ACC112 (cell line): ENCODE data around the gene SAMD11.
"Not testable (repeated sequence)": the region's sequence is repeated elsewhere in the genome, so short reads cannot be mapped to it uniquely, and the experiment has no call there.

Experiments
- H2AFZ ChIP-seq: fragments of 200-600 bp; sonication (generic); one replicate; pipeline ENCODE4 v1.6.0; 2017; ENCODE audit warnings: antibody characterized with exemption, low read length; ENCODE audit not compliant: unreplicated experiment
- H3K27ac ChIP-seq: fragments of 200-600 bp; sonication (generic); 2 replicates; pipeline ENCODE4 v1.5.1; 2014; ENCODE audit warnings: low read depth, mild to moderate bottlenecking, antibody characterized with exemption, low read length, moderate library complexity
- H3K27me3 ChIP-seq: fragments of 200-600 bp; sonication (generic); 2 replicates; pipeline ENCODE4 v1.6.1; 2014; ENCODE audit warnings: mild to moderate bottlenecking, antibody characterized with exemption, low read length, moderate library complexity, mixed read lengths; ENCODE audit not compliant: insufficient read depth
- H3K36me3 ChIP-seq: fragments of 200-600 bp; sonication (generic); 2 replicates; pipeline ENCODE4 v1.6.1; 2016; ENCODE audit warnings: mild to moderate bottlenecking, antibody characterized with exemption, low read length, moderate library complexity, mixed read lengths; ENCODE audit not compliant: insufficient read depth
- H3K4me1 ChIP-seq: fragments of 200-600 bp; sonication (generic); one replicate; pipeline ENCODE4 v1.6.1; 2016; ENCODE audit warnings: low read length, mixed read lengths; ENCODE audit not compliant: insufficient read depth, unreplicated experiment, control insufficient read depth
- H3K4me3 ChIP-seq: fragments of 200-600 bp; sonication (generic); 2 replicates; pipeline ENCODE4 v1.5.1; 2014; ENCODE audit warnings: mild to moderate bottlenecking, low read depth, low read length
- H3K79me2 ChIP-seq: fragments of 200-600 bp; sonication (generic); one replicate; pipeline ENCODE4 v1.6.0; 2016; ENCODE audit warnings: low read length; ENCODE audit not compliant: control insufficient read depth, unreplicated experiment, insufficient read depth

SAMD11 gene

GRCh38 chr1:941588-942383 is 18.1 kb downstream of the SAMD11 start:
- Histone ChIP-seq H2AFZ (no peak overlapping the region), H3K79me2 (no peaks in the 10 kb centered on the region), H3K4me1 (peaks cover 27% of the 10 kb centered on the region), H3K27ac (no peak overlapping the region), H3K27me3 (peaks cover 5% of the 10 kb centered on the region; the same call in 1 of the 2 replicates), H3K4me3 (peak overlapping the region; percentile 44), H3K36me3 (no peaks in the 10 kb centered on the region)

- Histone ChIP-seq H3K4me3 (peak overlapping the region; percentile 44), H3K79me2 (no peaks in the 10 kb centered on the region), H3K27ac (no peak overlapping the region), H3K27me3 (peaks cover 5% of the 10 kb centered on the region; the same call in 1 of the 2 replicates), H2AFZ (no peak overlapping the region), H3K36me3 (peaks cover 3% of the 10 kb centered on the region; the same call in 1 of the 2 replicates), H3K4me1 (peaks cover 27% of the 10 kb centered on the region)
These were observed 18.7 kb downstream of the SAMD11 start for GRCh38 chr1:942411-942821.

- H3K4me1 ChIP-seq: peaks cover 27% of the 10 kb centered on the region
- no peak overlapping the region; the same call in 1 of the 2 replicates for H3K4me3 ChIP-seq
- H3K79me2 ChIP-seq: no peaks in the 10 kb centered on the region
- peaks cover 5% of the 10 kb centered on the region; the same call in 1 of the 2 replicates for H3K27me3 ChIP-seq
- no peak overlapping the region for H3K27ac ChIP-seq
- H3K36me3 ChIP-seq: peaks cover 3% of the 10 kb centered on the region; the same call in 1 of the 2 replicates
- no peak overlapping the region for H2AFZ ChIP-seq
These were observed 19.3 kb downstream of the SAMD11 start for GRCh38 chr1:942864-943533.

- no peak overlapping the region for H2AFZ ChIP-seq
- H3K4me3 ChIP-seq: no peak overlapping the region
- peaks cover 21% of the 10 kb centered on the region for H3K4me1 ChIP-seq
- H3K79me2 ChIP-seq: no peaks in the 10 kb centered on the region
- H3K27me3 ChIP-seq: peaks cover 5% of the 10 kb centered on the region; the same call in 1 of the 2 replicates
- H3K27ac ChIP-seq: no peak overlapping the region
- peaks cover 3% of the 10 kb centered on the region; the same call in 1 of the 2 replicates for H3K36me3 ChIP-seq
These were observed 20.0 kb downstream of the SAMD11 start for GRCh38 chr1:943545-944340.

GRCh38 chr1:944341-945325 is 20.9 kb downstream of the SAMD11 start:
- Histone ChIP-seq H3K36me3 (peaks cover 3% of the 10 kb centered on the region; the same call in 1 of the 2 replicates), H3K27ac (no peak overlapping the region), H3K79me2 (no peaks in the 10 kb centered on the region), H3K27me3 (peaks cover 5% of the 10 kb centered on the region; the same call in 1 of the 2 replicates), H3K4me3 (no peak overlapping the region), H2AFZ (no peak overlapping the region), H3K4me1 (peaks cover 13% of the 10 kb centered on the region)

GRCh38 chr1:945688-946556 is 22.2 kb downstream of the SAMD11 start:
- no peaks in the 10 kb centered on the region for H3K79me2 ChIP-seq
- H3K27ac ChIP-seq: no peak overlapping the region
- no peak overlapping the region for H3K4me3 ChIP-seq
- no peak overlapping the region for H2AFZ ChIP-seq
- peaks cover 8% of the 10 kb centered on the region; the same call in 1 of the 2 replicates for H3K36me3 ChIP-seq
- peaks cover 5% of the 10 kb centered on the region; the same call in 1 of the 2 replicates for H3K27me3 ChIP-seq
- H3K4me1 ChIP-seq: peaks cover 6% of the 10 kb centered on the region

- not testable (repeated sequence) for H3K4me3 ChIP-seq, H3K27me3 ChIP-seq, H3K4me1 ChIP-seq, H2AFZ ChIP-seq, H3K79me2 ChIP-seq, H3K27ac ChIP-seq, H3K36me3 ChIP-seq
These were observed 23.1 kb downstream of the SAMD11 start for GRCh38 chr1:946811-947210.

- Histone ChIP-seq H3K4me3 (no peak overlapping the region), H3K79me2 (no peaks in the 10 kb centered on the region), H3K27ac (no peak overlapping the region), H3K36me3 (peaks cover 8% of the 10 kb centered on the region; the same call in 1 of the 2 replicates), H3K27me3 (no peaks in the 10 kb centered on the region), H3K4me1 (no peaks in the 10 kb centered on the region), H2AFZ (no peak overlapping the region)
These were observed 24.2 kb downstream of the SAMD11 start for GRCh38 chr1:947958-948357.

GRCh38 chr1:950268-950667 is 26.5 kb downstream of the SAMD11 start:
- no peak overlapping the region for H3K27ac ChIP-seq
- no peaks in the 10 kb centered on the region for H3K27me3 ChIP-seq
- no peaks in the 10 kb centered on the region for H3K79me2 ChIP-seq
- H2AFZ ChIP-seq: no peak overlapping the region
- H3K36me3 ChIP-seq: peaks cover 8% of the 10 kb centered on the region; the same call in 1 of the 2 replicates
- H3K4me3 ChIP-seq: no peak overlapping the region
- H3K4me1 ChIP-seq: no peaks in the 10 kb centered on the region
